HL-60 (cell line): ENCODE measurements around the gene PDCD4.

Experiments
- DNase-seq, 2 experiments: peaks; one replicate each; pipeline ENCODE4 v3.0.0-alpha.2; 2010 to 2020; ENCODE audit warnings: low read depth in 1 of 2, low spot score in 1 of 2
- H3K27ac ChIP-seq: fragments of 250-450 bp; sonication (Bioruptor Pico); replicated peaks from 2 replicates; pipeline ENCODE4 v1.5.1; 2020; ENCODE audit warnings: mild to moderate bottlenecking, moderate library complexity
- H3K27me3 ChIP-seq: fragments of 250-450 bp; sonication (Bioruptor Pico); 2 replicates; pipeline ENCODE4 v1.5.1; 2021; ENCODE audit warnings: mild to moderate bottlenecking, moderate library complexity; ENCODE audit not compliant: insufficient read depth, poor library complexity, severe bottlenecking
- H3K4me3 ChIP-seq: replicated peaks from 2 replicates; pipeline ENCODE4 v1.5.1; 2011; ENCODE audit warnings: mild to moderate bottlenecking, control low read depth, low read length; ENCODE audit not compliant: insufficient read depth
- CTCF ChIP-seq: IDR thresholded peaks from one replicate; pipeline ENCODE4 v1.5.1; 2011; ENCODE audit warnings: low read length, control low read depth, inconsistent platforms; ENCODE audit not compliant: insufficient read depth
- GABPA ChIP-seq: IDR thresholded peaks from 2 replicates; pipeline ENCODE4 v1.6.1; 2012; ENCODE audit warnings: low read depth
- POLR2AphosphoS5 ChIP-seq: IDR thresholded peaks from 2 replicates; pipeline ENCODE4 v1.6.1; 2012; ENCODE audit warnings: low read depth
- REST ChIP-seq: IDR thresholded peaks from 2 replicates; pipeline ENCODE4 v1.6.1; 2012; ENCODE audit warnings: low read depth; ENCODE audit not compliant: insufficient replicate concordance
- SPI1 ChIP-seq: IDR thresholded peaks from 2 replicates; pipeline ENCODE4 v1.6.1; 2012; ENCODE audit warnings: low read depth, mild to moderate bottlenecking, borderline replicate concordance

PDCD4 gene

GRCh38 chr10:110880012-110880411, 8.3 kb downstream of the PDCD4 start:
- DNase-seq: no peak
- no peak overlapping the region for H3K27ac ChIP-seq
- no peak for TF ChIP-seq GABPA
- no peak for TF ChIP-seq SPI1
- no peak for TF ChIP-seq REST
- TF ChIP-seq POLR2AphosphoS5: no peak
- no peak for TF ChIP-seq CTCF
- H3K4me3 ChIP-seq: no peak overlapping the region
- H3K27me3 ChIP-seq: no peaks in the 10 kb centered on the region

GRCh38 chr10:110881247-110881646, 9.5 kb downstream of the PDCD4 start:
- Histone ChIP-seq H3K27me3 (no peaks in the 10 kb centered on the region), H3K27ac (no peak overlapping the region), H3K4me3 (no peak overlapping the region)
- no peak for DNase-seq
- no peak for TF ChIP-seq POLR2AphosphoS5
- no peak for TF ChIP-seq REST
- TF ChIP-seq SPI1: no peak
- TF ChIP-seq CTCF: no peak
- TF ChIP-seq GABPA: no peak

GRCh38 chr10:110881905-110882304, 10.2 kb downstream of the PDCD4 start:
- Histone ChIP-seq H3K4me3 (no peak overlapping the region), H3K27ac (no peak overlapping the region), H3K27me3 (no peaks in the 10 kb centered on the region)
- no peak for DNase-seq
- TF ChIP-seq CTCF (no peak), GABPA (no peak), POLR2AphosphoS5 (no peak), SPI1 (no peak), REST (no peak)
